GM21381 (cell line): ENCODE measurements around the gene CABS1.
A peak's percentile ranks its signal among the peaks of the same experiment; 100 is the strongest.

ENCODE experiments used
- ATAC-seq: cut with Tn5 transposase; IDR thresholded peaks from one replicate; pipeline ENCODE4 v1.9.1; 2021; ENCODE audit warnings: mild to moderate bottlenecking, moderate library complexity; ENCODE audit not compliant: unreplicated experiment

CABS1 gene

DNA sequence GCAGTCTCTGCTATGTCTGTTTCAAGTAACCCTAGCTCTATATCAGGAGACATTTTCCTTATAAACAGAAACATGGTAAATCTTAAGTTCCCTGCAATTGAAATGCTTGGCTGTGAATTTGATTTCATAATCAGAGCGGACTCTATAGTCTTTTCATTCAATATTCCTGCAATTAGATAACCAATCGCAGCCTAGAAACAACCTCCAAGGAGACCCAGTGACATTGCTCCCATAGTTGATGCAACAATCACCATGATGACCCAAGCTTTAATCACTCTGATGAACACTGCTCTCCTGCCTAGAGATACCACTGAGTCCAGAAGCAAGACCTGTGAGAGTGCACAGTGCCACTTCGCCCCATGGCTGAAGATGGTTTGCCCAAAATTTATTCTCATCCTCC lies at the start of gene CABS1:
Gene CABS1 (plus strand): TSS at position 301 of the 400 bp plus-strand sequence. CDS start 59 bp downstream, at position 360.
- no peak for ATAC-seq

DNA sequence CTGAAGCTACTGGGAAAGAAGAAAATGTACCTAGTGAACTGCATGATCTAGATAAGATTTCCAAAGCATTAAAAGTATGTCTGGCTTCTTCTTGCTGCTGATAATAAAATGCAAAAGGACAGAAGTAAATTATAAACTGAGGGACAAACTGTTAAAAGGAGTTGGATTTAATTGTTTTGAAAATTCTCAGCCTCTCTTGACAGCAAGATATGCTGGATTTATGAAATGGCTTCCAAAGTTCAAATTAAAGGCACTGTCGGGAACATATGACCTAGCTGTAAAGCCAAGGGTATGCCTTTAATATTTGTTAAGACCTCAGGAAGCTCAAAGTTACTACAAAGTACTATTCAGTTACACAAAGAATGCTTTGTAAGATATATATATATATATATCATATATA lies 46.1 kb upstream of the CABS1 start:
- no peak for ATAC-seq

DNA sequence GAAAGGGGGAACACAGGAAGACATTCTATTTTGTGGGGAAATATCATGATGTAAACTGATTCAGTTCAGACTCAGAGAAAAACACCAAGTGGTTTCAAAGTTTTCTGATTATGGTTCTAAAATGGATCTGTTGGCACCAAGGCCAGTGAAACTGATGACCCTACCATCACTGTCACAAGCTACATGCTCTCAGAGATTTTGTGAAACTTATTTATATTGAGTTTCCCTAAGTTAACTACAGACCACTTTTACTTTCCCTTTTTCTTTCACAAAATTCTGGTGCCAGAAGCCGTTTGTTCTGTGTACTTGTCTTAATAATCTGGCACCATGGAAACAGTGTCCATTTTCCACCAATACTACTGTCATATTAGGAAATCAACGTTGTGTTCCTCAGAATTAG lies 43.4 kb upstream of the CABS1 start:
- ATAC-seq, result no peak

DNA sequence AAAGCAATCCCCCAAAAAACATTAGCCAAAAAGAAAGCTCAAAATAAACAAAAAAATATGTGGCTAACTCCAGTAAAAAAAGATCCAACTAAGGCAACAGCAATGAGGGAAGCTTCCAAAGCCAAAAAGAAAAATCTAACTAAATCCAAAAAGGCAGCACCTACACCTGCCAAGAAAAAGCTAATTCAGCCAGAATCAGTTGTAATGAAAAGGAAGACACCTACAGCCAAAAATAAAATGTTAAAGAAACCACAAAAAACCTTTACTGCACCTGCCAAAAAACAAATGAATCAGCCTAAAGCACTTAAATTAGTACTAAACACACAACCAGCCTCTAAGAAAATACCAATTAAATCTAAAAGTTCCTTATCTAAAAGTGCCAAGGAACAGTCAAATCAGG lies 37.2 kb upstream of the CABS1 start:
- no peak for ATAC-seq

- no peak for ATAC-seq
Observed at GRCh38 chr4:70298051-70298450, 36.7 kb upstream of the CABS1 start.

DNA sequence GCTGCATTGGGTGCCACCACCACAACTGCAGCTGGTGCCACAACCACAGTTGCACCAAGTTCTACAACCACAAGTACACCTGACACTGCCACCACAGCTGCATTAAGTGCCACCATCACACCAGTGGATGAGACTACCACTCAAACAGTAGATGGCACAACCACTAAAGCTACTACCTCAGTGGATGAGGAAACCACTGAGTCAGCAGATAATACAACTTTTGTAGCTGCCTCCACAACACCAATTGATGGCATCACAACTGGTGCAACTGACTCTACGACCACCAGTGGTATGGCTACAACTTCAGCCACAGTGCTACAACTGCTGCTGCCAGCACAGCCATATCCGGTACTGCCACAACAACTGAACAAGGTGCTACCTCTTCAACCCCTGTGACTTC lies 35.1 kb upstream of the CABS1 start:
- no peak for ATAC-seq

DNA sequence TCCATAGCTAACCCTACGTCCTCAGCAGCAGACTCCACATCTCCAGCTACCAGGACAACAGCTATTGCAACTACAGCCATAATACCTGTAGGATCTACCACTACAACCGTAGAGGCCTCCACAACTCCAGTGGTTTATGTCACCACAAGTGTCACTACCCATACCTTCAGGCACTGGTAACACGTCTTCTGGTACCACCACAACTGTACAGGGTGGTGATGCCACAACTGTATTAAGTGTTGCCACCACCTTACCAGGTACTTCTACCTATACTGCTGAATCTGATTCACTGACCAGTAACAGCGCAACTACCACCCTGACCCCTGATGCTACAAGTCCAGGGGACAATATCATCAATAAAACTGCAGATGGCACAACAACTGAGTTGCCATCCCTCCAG lies 34.6 kb upstream of the CABS1 start:
- ATAC-seq, result no peak

GRCh38 chr4:70303090-70303489 lies 31.7 kb upstream of the CABS1 start:
- no peak for ATAC-seq

DNA sequence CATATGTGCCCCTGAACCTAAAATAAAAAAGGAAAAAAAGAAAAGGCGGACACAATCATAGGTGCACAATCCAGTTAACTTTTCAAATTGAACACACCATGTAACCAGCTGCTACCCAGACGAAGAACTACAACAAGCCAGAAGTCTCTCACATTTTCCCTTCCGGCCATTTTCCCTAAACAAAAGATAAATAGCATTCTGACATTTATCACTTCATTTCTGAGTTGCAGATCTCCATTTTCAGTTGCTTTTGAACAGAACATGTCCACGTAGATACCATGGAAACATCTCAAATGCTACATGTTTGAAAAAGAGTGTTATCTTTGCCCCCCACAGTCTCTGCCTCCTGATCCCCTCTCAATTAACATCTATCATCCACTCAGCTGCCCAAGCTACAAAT lies 29.2 kb upstream of the CABS1 start:
- no peak for ATAC-seq

- no peak for ATAC-seq
Observed at GRCh38 chr4:70306076-70306475, 28.7 kb upstream of the CABS1 start.

DNA sequence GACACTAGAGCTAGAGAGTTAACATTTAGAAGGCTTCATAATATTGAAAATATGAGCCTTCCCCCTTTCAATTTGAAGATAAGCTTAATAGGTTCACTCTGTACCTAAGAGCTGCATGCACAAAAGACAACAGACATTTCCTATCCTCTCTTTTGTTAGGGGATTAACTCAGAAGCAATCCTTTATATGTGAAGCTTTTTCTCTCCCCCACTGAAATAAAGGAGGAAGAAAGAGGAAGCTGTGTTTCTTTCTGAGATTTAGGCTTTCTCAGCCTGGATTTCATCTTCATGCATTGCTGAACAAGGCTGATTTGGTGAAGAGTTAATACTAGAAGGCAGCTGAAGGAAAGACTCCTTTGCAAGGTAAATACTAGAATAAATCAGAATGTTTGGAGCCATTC lies 21.0 kb upstream of the CABS1 start:
- ATAC-seq, result no peak

DNA sequence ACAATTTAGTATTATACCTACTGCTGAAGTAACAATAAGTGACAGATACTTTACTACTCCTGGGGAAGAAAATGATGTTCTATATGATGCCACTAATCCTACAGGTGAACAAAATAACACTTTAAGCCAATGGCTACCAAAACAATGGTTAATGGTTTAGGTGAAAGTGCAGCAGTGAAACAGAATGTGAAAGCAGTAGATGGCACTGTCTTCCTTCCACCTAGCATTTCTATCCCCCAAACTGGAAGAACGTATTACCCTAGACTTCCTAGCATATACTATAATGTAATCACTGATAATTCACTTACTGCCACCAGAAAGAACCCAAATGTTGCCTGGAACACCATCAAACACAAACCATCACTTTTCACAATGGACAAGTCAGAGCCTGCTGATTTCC lies 18.9 kb upstream of the CABS1 start:
- peak; percentile 68 for ATAC-seq

GRCh38 chr4:70326052-70326451 lies 8.7 kb upstream of the CABS1 start:
- no peak for ATAC-seq

DNA sequence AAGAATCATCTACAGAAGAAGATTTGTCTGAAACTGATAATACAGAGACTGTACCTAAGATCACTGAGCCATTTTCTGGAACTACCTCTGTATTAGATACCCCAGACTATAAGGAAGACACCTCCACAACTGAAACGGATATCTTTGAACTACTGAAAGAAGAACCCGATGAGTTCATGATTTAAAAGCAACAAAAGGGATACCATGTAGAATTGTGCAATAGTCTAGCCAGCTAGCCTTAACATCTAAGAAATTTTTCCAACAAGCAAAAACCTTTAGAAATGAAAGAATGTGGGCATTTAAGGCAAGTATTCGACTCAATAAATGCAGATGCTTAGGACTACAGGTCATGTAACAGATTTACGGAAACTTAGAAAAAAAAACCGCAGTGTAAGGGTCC lies 1.3 kb downstream of the CABS1 start:
- no peak for ATAC-seq

GRCh38 chr4:70337886-70338420 lies 3.2 kb downstream of the CABS1 start:
- no peak for ATAC-seq

GRCh38 chr4:70356185-70356584 lies 21.4 kb downstream of the CABS1 start:
- ATAC-seq, result no peak

GRCh38 chr4:70359115-70359661 lies 24.4 kb downstream of the CABS1 start:
- ATAC-seq, result no peak

- no peak for ATAC-seq
Observed at GRCh38 chr4:70360460-70360859, 25.7 kb downstream of the CABS1 start, which contains the start of gene SMR3A. SMR3A (plus strand) TSS chr4:70360760; CDS start chr4:70362116, 1,356 bp downstream.

- no peak for ATAC-seq
Observed at GRCh38 chr4:70364002-70364401, 29.2 kb downstream of the CABS1 start.

DNA sequence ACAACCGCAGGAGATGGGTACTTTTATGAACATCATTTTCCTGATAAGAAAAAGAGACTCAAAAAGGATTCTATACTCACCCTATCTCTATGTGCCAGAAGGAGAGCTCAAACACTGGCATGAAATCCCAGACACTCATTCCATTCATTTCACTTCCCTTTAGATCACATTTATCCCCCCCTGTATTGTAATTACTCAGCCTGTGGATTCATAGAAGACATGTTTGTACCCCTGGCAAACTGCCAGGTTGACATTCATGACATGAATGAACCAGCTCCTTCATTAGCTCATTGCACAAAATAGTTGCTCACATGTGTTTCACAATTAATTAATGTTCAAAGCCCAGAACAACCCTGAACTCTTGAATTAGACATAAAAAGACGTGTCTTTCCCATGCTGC lies 30.7 kb downstream of the CABS1 start:
- no peak for ATAC-seq

DNA sequence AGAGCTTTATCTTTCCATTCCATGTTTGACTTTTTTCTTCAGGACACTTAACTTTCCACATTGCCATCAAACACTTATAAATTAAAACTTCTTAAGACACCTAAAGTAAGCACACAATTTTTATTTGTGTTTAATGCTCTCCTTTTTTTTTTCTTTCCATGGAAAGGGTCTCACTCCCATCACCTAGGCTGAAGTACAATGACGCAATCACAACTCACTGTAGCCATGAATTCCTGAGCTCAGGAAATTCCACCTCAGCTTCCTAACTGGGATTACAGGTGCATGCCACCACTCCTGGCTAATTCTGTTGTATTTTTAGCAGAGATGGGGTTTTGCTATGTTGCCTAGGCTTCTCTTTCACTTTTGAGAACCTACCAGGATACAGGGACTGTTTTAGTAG lies 33.0 kb downstream of the CABS1 start:
- ATAC-seq, result no peak

GRCh38 chr4:70371987-70372386 lies 37.2 kb downstream of the CABS1 start:
- no peak for ATAC-seq

GRCh38 chr4:70372760-70373159 lies 38.0 kb downstream of the CABS1 start:
- ATAC-seq, result no peak
